GM20000 (cell line): ENCODE results near the gene ZDHHC21.

Experiments
- DNase-seq: peaks from one replicate; pipeline ENCODE4 v3.0.0; 2012; ENCODE audit warnings: low spot score
- CTCF ChIP-seq: IDR thresholded peaks from 2 replicates; pipeline ENCODE4 v1.5.1; 2012; ENCODE audit warnings: mild to moderate bottlenecking, control low read depth; ENCODE audit errors: extremely low read depth, missing control alignments

Gene ZDHHC21

DNA sequence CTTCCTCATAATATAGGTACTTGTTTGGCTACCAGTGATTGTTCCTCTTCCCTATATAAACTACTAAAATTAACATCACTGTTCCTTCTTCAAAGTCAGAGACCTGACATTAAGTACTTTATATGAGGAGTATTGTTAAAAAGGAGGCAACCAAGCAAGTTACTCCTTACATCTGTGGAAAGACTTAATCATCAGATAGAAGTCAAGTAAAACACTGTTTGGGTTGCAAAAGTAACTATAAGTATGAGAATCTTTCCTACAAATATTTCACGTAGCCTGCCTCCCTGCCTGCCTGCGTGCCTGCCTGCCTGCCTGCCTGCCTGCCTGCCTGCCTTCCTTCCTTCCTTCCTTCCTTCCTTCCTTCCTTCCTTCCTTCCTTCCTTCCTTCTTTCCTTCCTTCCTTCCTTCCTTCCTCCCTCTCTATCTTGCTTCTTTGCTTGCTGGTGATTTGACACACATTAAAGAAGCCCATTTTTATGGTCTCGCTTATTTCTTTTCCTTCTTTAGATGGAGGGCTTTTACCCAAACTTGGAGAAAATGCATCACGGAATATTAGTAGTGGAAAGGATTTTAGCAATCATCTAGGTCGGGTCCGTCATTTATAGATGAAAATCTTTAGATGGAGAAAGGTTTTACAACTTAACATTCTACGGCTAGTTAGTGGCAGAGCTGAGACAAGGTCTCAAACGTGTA lies 26.1 kb upstream of the ZDHHC21 start:
- no peak for TF ChIP-seq CTCF

DNA sequence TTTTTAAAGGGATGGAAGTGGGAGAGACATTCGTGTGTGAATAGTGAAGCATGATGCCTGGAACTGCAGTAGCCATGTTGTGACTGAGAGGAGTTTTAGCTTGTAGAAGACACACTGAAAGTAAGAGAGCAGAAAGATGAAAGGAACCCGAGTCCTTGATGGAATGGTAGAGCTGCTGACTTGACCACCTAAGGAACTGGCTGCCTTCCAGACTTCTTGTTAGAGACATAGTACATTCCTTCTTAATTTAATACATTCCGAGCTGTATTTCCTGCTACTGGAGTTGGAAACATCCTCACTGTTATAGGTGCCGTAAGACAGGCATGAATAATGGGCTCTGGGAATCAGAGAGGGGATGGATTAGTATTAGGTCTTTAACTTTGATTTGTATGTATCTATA lies 21.9 kb upstream of the ZDHHC21 start:
- TF ChIP-seq CTCF: no peak
- no peak for DNase-seq

More for the DNA sequence above, 26.1 kb upstream of the ZDHHC21 start:
- no peak for DNase-seq

DNA sequence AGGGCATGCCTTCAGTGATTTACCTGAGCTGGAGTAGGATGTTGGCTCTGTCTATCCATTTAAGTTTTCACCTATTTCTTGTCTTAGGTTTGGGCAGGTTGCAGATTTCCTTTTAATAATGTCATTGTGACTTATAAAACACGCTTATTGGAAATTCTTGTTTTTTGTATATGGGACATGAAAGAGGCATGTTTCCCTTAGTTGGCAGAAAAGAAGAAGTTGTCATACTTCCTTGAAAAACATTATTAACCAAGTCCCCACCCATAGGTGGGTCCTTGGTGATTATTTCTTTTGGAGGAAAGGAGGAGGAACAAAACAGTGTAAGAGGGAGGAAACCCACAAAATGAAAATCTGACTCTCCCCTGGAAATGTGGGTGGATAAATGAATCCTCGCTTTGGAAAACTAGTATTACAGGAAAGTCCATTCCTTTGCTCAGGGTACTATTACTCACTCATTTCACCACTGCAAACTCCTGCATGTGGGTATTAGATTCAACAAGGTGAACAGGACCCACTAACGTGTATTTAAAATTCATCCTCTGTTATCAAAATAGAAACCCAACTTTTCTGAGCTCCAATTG lies 20.0 kb upstream of the ZDHHC21 start:
- no peak for DNase-seq

DNA sequence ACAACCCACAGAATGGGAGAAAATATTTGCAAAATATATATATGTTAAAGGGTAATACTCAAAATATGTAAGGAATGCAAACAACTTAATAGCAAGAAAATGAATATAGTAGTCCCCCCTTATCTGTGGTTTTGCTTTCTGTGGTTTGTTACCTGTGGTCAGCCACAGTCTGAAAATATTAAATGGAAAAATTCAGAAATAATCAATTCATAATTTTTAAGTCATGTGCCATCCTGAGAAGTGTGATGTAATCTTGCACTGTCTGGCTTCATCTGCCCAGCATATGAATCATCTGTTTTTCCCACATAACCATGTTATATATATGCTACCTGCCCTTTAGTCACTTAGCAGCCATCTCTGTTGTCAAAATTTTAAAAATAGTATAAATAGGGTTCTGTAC lies 17.6 kb upstream of the ZDHHC21 start:
- no peak for TF ChIP-seq CTCF
- DNase-seq: no peak

More for the DNA sequence above, 20.0 kb upstream of the ZDHHC21 start:
- no peak for TF ChIP-seq CTCF

DNA sequence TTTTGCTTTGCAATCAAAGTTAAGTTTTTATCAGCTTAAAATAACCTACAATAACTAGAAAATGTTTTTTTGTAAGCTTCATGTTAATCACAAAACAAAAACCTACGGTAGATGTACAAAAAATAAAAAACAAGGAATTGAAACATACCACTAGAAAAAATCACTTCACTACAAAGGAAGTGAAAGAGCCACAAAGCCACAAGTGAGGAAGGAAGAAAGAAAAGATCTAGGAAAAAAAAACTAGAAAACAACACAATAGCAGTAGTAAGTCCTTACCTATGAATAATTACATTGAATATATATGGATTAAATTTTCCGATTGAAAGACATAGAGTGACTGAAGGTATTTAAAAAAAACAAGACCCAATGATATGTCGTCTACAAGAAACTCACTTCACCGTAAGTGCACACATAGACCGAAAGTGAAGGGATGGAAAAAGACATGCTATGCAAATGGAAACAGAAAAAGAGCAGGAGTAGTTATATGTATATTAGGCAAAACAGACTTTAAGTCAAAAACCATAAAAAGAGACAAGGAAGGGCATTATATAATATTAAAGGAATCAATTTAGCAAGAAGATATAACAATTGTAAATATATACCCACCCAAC lies 13.4 kb upstream of the ZDHHC21 start:
- no peak for DNase-seq
- TF ChIP-seq CTCF: no peak

DNA sequence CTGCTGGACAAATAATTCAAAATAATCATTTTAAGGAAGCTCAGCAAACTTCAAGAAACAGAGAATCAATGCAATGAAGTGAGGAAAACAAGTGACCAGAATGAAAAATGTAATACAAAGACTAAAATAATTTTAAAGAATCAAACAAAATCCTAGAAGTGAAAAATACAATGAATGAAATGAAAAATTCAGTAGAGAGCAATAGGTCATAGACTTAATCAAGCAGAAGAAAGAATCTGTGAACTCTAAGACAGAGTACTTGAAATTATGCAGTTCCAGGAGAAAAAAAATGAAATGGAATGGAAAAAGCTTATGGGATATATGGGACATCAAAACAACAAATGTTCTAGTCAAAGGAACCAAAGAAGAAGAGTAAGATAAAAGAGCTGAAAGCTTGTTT lies 11.8 kb upstream of the ZDHHC21 start:
- DNase-seq: no peak
- no peak for TF ChIP-seq CTCF

DNA sequence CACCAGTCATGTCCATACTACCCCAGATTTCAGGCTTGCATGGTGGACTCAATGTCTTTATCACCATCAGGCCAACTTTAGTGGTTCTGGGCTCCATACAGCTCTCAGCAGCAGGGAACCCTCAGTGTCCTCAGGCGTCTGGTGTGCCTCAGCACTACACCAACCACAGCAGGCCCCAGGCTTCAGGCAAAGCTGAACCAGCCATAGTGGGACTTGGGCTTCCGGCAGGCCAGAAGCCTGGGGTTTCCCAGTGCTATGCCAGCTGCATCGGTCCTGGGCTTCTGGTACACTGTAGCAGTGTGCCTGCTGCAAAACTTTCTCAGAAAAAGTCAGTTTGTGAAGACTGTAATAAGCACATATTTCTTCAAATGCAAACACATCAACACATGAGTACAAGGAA lies 11.0 kb upstream of the ZDHHC21 start:
- no peak for TF ChIP-seq CTCF
- no peak for DNase-seq
